Measurements from ENCODE around the gene VPS26B. TPM values are rescaled to one million over a fixed set of nuclear protein-coding genes. Genes with fewer than 3 reads are reported as not detected.

VPS26B gene
- total RNA-seq, 1 experiment from 2014 or later: 69.4 TPM

GRCh38 chr11:134233729-134234179 lies 9.3 kb downstream of the VPS26B start:
- in situ Hi-C loops (cut with HindIII; ENCODE audit: low pct_unique_long_range_greater_than_20kb, low sequenced_read_pairs): no loop called here

GRCh38 chr11:134235399-134235798 lies 10.9 kb downstream of the VPS26B start:
- Histone ChIP-seq H3K4me3 (ENCODE audit: low read depth in 2 of 2, low read length in 2 of 2) (no peak overlapping the region), H3K27me3 (ENCODE audit: control insufficient read depth, insufficient read depth, low read length) (no peaks in the 10 kb centered on the region), H3K4me1 (ENCODE audit: control insufficient read depth, insufficient read depth, low read length) (peaks cover 5% of the 10 kb centered on the region; the same call in 1 of the 2 replicates), H3K9me3 (ENCODE audit: control insufficient read depth, insufficient read depth, low read depth, low read length) (no peaks in the 10 kb centered on the region), H3K27ac (ENCODE audit: low read length) (no peak overlapping the region), H3K36me3 (ENCODE audit: control insufficient read depth, insufficient read depth, low read length) (peaks cover 8% of the 10 kb centered on the region; the same call in 1 of the 2 replicates)
- ChIA-PET CTCF (no interaction called here), POLR2A (no interaction called here)
- in situ Hi-C loops (cut with HindIII; ENCODE audit: low pct_unique_long_range_greater_than_20kb, low sequenced_read_pairs): no loop called here
- no peak for TF ChIP-seq TCF7L2 (IDR thresholded peaks at IDR 0.05; ENCODE audit: low read depth, low read length)
- TF ChIP-seq POLR2AphosphoS5 (IDR thresholded peaks at IDR 0.05; ENCODE audit: low read depth, low read length): no peak
- no peak for TF ChIP-seq REST (IDR thresholded peaks at IDR 0.05; ENCODE audit: insufficient read depth in 1 of 2, low read depth in 2 of 2, low read length in 1 of 2)
- no peak for TF ChIP-seq SIN3A (IDR thresholded peaks at IDR 0.05; ENCODE audit: borderline replicate concordance, insufficient read depth, low read depth, low read length)
- no peak for TF ChIP-seq CTCF (IDR thresholded peaks at IDR 0.05)
- BruUV-seq (replicated peaks): no TSS peak
- ATAC-seq (no peak), DNase-seq (ENCODE audit: low read depth, low spot score) (no peak)
- intact Hi-C loops (cut with micrococcal nuclease; ENCODE audit: unreplicated experiment): no loop called here

More at GRCh38 chr11:134233729-134234179, 9.3 kb downstream of the VPS26B start:
- Histone ChIP-seq H3K27ac (ENCODE audit: low read length) (no peak overlapping the region), H3K4me3 (ENCODE audit: low read depth in 2 of 2, low read length in 2 of 2) (no peak overlapping the region), H3K4me1 (ENCODE audit: control insufficient read depth, insufficient read depth, low read length) (peaks cover 5% of the 10 kb centered on the region; the same call in 1 of the 2 replicates), H3K27me3 (ENCODE audit: control insufficient read depth, insufficient read depth, low read length) (no peaks in the 10 kb centered on the region), H3K9me3 (ENCODE audit: control insufficient read depth, insufficient read depth, low read depth, low read length) (no peaks in the 10 kb centered on the region), H3K36me3 (ENCODE audit: control insufficient read depth, insufficient read depth, low read length) (peaks cover 8% of the 10 kb centered on the region; the same call in 1 of the 2 replicates)
- no TSS peak for BruUV-seq (replicated peaks)
- POLR2A ChIA-PET: interaction anchor here (0.8 to 1.0 kb wide), 2 partner anchors 9 to 10 kb away, joined by 3 to 4 read pairs; partner anchors contain the start of gene VPS26B
- DNase-seq (ENCODE audit: low read depth, low spot score): no peak
- intact Hi-C loops (cut with micrococcal nuclease; ENCODE audit: unreplicated experiment): no loop called here
- TF ChIP-seq CTCF (IDR thresholded peaks at IDR 0.05) (no peak), SIN3A (IDR thresholded peaks at IDR 0.05; ENCODE audit: borderline replicate concordance, insufficient read depth, low read depth, low read length) (no peak), POLR2AphosphoS5 (IDR thresholded peaks at IDR 0.05; ENCODE audit: low read depth, low read length) (no peak), REST (IDR thresholded peaks at IDR 0.05; ENCODE audit: insufficient read depth in 1 of 2, low read depth in 2 of 2, low read length in 1 of 2) (no peak), TCF7L2 (IDR thresholded peaks at IDR 0.05; ENCODE audit: low read depth, low read length) (no peak)
- CTCF ChIA-PET: interaction anchor here (0.5 kb wide), 1 partner anchor 27 kb away, joined by 3 read pairs; no protein-coding TSS in a partner anchor
- ATAC-seq: no peak

All from Panc1 (cell line).